Measurements from ENCODE around the gene OR2C1. TPM values are rescaled to one million over a fixed set of nuclear protein-coding genes. Genes with fewer than 3 reads are reported as not detected.

The OR2C1 gene
- under 1 TPM; 0.39 to 0.68 TPM for total RNA-seq
- polyA plus RNA-seq (ENCODE audit: insufficient read depth, low read depth, low replicate concordance), result 0.30 TPM
- long read RNA-seq, donor 1, partial matches to known transcripts, result 0 of 1 reads
- long read RNA-seq, donor 1, other reads (novel, unspliced or antisense), result 0 of 1 reads
- long read RNA-seq, donor 2, partial matches to known transcripts, result 0 of 1 reads
- long read RNA-seq, donor 2, other reads (novel, unspliced or antisense), result 0 of 1 reads

GRCh38 chr16:3355589-3355988, at the start of gene OR2C1:
Gene OR2C1 (plus strand): TSS chr16:3355889. CDS start chr16:3355941, 52 bp downstream.
- Histone ChIP-seq H3K4me1 (no peaks in the 10 kb centered on the region), H3K9me3 (no peaks in the 10 kb centered on the region), H3K27ac (no peak within 1 kb of the TSS), H3K36me3 (ENCODE audit: low read depth, missing control alignments) (no peaks in the 10 kb centered on the region), H3K27me3 (no peaks in the 10 kb centered on the region), H3K4me3 (no peak within 1 kb of the TSS)
- DNase-seq, result no peak
- intact Hi-C loops (cut with DNase I; ENCODE audit: low total_unique reads), result no loop called here
- TF ChIP-seq CTCF (IDR thresholded peaks at IDR 0.05), result no peak
- TF ChIP-seq POLR2A (IDR thresholded peaks at IDR 0.05), result no peak
- WGBS, 2 donors, result 79 to 81% methylated on average over 3 of the region's 3 CpGs

- H3K27me3 ChIP-seq, result no peaks in the 10 kb centered on the region
- H3K4me1 ChIP-seq, result peaks cover 9% of the 10 kb centered on the region
- DNase-seq, result no peak
- H3K9me3 ChIP-seq, result no peaks in the 10 kb centered on the region
- peak overlapping the region; percentile 75 to 85 for H3K27ac ChIP-seq
- TF ChIP-seq CTCF (IDR thresholded peaks at IDR 0.05) (no peak), POLR2A (IDR thresholded peaks at IDR 0.05) (no peak)
- 41 to 47% methylated on average over 11 of the region's 11 CpGs for WGBS, 2 donors
- H3K36me3 ChIP-seq (ENCODE audit: low read depth, missing control alignments), result no peaks in the 10 kb centered on the region
- intact Hi-C loops (cut with DNase I; ENCODE audit: low total_unique reads), result no loop called here
- H3K4me3 ChIP-seq, result peak overlapping the region; percentile 74 to 77
Measured at GRCh38 chr16:3306078-3306477, 49.6 kb upstream of the OR2C1 start.

- H3K27me3 ChIP-seq, result no peaks in the 10 kb centered on the region
- intact Hi-C loops (cut with DNase I; ENCODE audit: low total_unique reads), result loop anchor here (10.0 kb wide), 1 partner anchor 73 kb away; no protein-coding TSS in a partner anchor
- H3K4me1 ChIP-seq, result peaks cover 3% of the 10 kb centered on the region
- TF ChIP-seq POLR2A (IDR thresholded peaks at IDR 0.05) (no peak), CTCF (IDR thresholded peaks at IDR 0.05) (no peak)
- H3K27ac ChIP-seq, result no peak overlapping the region
- WGBS, 2 donors, result 92 to 93% methylated on average over 4 of the region's 4 CpGs
- DNase-seq, result no peak
- no peak overlapping the region for H3K4me3 ChIP-seq
- H3K36me3 ChIP-seq (ENCODE audit: low read depth, missing control alignments), result no peaks in the 10 kb centered on the region
- no peaks in the 10 kb centered on the region for H3K9me3 ChIP-seq
Measured at GRCh38 chr16:3311496-3311895, 44.2 kb upstream of the OR2C1 start.

GRCh38 chr16:3317315-3317999, 38.2 kb upstream of the OR2C1 start:
- H3K4me1 ChIP-seq, result no peaks in the 10 kb centered on the region
- intact Hi-C loops (cut with DNase I; ENCODE audit: low total_unique reads), result loop anchor here (10.0 kb wide), 1 partner anchor 67 kb away; no protein-coding TSS in a partner anchor
- 99% methylated on average over 3 of the region's 3 CpGs for WGBS, 2 donors
- TF ChIP-seq POLR2A (IDR thresholded peaks at IDR 0.05), result no peak
- no peak for TF ChIP-seq CTCF (IDR thresholded peaks at IDR 0.05)
- H3K9me3 ChIP-seq, result no peaks in the 10 kb centered on the region
- H3K27ac ChIP-seq, result no peak overlapping the region
- H3K27me3 ChIP-seq, result no peaks in the 10 kb centered on the region
- DNase-seq, result no peak
- H3K4me3 ChIP-seq, result no peak overlapping the region
- no peaks in the 10 kb centered on the region for H3K36me3 ChIP-seq (ENCODE audit: low read depth, missing control alignments)
